Measurements from ENCODE around the gene MYO16.

GRCh38 chr13:109212650-109213049 lies 583.2 kb downstream of the MYO16 start:
- TF ChIP-seq, protein P1, sequence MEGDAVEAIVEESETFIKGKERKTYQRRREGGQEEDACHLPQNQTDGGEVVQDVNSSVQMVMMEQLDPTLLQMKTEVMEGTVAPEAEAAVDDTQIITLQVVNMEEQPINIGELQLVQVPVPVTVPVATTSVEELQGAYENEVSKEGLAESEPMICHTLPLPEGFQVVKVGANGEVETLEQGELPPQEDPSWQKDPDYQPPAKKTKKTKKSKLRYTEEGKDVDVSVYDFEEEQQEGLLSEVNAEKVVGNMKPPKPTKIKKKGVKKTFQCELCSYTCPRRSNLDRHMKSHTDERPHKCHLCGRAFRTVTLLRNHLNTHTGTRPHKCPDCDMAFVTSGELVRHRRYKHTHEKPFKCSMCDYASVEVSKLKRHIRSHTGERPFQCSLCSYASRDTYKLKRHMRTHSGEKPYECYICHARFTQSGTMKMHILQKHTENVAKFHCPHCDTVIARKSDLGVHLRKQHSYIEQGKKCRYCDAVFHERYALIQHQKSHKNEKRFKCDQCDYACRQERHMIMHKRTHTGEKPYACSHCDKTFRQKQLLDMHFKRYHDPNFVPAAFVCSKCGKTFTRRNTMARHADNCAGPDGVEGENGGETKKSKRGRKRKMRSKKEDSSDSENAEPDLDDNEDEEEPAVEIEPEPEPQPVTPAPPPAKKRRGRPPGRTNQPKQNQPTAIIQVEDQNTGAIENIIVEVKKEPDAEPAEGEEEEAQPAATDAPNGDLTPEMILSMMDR (conservative IDR thresholded peaks at IDR 0.05 in 1 of 2, IDR thresholded peaks at IDR 0.05 in 1 of 2; ENCODE audit: low read depth in 1 of 2, low read length in 2 of 2): no peak
- TF ChIP-seq EZH2 (IDR thresholded peaks at IDR 0.05; ENCODE audit: low read length, missing control alignments): no peak
